GM12875 (cell line): Measurements from ENCODE around the gene RAB27B.

ENCODE experiments used
- H3K4me3 ChIP-seq: one replicate; pipeline ENCODE4 v1.5.1; 2011; ENCODE audit warnings: low read depth, low read length, control low read depth
- TF ChIP-seq, protein P1 (sequence below): IDR thresholded peaks from 2 replicates; pipeline ENCODE4 v1.5.1; 2011; ENCODE audit warnings: low read depth, mild to moderate bottlenecking, control low read depth, inconsistent platforms, low read length, moderate library complexity, borderline replicate concordance; ENCODE audit not compliant: insufficient read depth

Gene RAB27B

DNA sequence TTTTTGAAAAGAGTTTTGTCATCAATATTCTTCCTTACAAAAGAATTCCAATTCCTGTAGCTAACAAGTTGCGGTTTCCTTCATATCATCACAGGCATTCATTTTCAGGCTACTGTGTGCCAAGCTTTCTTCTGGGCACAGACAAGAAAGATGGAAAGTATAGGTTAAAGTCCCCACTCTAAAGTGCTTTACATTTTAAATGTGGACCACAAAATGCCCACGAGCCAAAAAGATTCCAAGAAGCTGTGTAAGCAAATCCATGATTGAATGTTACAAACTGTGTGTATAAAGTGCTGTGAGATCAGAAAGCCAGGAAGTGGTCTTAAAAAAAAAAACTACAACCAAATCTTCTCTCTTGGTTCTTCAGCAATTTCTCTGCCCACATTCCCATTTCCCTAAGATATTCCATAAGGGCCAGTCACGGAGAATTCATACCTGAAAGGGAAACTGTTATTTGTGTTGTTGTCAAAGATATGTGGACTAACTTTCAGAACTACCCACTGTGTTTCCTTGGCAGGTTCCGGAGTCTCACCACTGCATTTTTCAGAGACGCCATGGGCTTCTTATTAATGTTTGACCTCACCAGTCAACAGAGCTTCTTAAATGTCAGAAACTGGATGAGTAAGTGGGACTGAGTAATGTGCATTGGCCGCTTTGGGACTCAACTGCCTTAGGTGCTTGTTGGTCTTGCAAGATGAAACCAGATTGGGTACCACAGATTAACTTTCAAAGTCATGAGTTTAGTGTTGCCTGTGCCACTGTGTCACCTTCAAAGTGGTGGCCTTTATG lies 55.7 kb downstream of the RAB27B start:
- no peak overlapping the region for H3K4me3 ChIP-seq
- TF ChIP-seq, protein P1, sequence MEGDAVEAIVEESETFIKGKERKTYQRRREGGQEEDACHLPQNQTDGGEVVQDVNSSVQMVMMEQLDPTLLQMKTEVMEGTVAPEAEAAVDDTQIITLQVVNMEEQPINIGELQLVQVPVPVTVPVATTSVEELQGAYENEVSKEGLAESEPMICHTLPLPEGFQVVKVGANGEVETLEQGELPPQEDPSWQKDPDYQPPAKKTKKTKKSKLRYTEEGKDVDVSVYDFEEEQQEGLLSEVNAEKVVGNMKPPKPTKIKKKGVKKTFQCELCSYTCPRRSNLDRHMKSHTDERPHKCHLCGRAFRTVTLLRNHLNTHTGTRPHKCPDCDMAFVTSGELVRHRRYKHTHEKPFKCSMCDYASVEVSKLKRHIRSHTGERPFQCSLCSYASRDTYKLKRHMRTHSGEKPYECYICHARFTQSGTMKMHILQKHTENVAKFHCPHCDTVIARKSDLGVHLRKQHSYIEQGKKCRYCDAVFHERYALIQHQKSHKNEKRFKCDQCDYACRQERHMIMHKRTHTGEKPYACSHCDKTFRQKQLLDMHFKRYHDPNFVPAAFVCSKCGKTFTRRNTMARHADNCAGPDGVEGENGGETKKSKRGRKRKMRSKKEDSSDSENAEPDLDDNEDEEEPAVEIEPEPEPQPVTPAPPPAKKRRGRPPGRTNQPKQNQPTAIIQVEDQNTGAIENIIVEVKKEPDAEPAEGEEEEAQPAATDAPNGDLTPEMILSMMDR = no peak

DNA sequence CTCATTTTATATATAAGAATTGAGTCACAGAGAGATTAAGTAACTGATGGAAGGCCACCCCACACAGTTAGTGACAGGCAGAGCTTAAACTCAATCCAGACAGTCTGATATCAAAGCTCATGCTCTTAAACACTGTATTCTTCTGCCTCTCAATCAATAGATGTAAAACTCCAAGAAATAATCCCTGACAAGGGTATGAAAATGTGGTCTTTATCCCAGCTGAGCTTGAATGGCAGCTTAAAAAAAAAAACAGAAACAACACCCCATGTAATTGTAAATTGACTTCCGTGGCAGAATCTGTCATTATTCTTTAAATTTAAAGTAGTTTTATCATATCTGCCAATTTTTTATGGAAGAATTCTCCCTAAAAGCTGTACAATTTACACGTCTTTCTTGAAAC lies 60.1 kb downstream of the RAB27B start:
- TF ChIP-seq, protein P1 = no peak
- no peak overlapping the region for H3K4me3 ChIP-seq

DNA sequence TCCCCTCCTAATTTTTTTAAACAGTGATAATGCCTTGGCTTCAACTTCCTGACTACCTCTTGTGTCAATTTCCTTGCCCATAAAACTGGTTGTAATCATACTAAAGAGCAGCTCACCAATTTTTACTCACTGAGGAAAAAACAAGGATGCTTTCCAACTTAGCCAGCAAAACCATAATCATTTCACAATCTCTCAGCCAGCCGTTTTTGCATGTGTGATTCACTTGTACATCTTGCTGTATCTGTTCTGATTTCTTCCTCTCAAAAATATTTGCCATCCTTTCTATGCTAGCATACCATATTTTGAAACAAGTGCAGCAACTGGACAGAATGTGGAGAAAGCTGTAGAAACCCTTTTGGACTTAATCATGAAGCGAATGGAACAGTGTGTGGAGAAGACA lies 60.7 kb downstream of the RAB27B start:
- TF ChIP-seq, protein P1 = no peak

DNA sequence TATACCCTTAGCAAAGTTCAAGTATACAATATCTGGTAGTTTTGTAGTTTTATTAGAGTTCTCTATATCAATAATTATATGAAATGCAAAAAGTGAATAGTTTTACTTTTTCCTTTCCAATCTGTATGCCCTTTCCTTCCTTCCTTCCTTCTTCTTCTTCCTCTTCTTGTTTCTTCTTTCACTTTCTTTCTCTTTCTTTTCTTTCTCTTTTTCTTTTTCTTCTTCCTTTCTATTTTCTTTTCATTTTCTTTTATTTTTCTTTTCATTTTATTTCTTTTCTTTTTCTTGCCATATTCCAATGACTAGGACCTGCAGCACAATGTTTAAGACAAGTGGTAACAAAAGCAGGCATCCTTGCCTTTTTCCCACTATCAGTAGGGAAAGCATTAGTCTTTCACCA lies 71.2 kb downstream of the RAB27B start:
- no peak overlapping the region for H3K4me3 ChIP-seq
- TF ChIP-seq, protein P1 = no peak

More for the DNA sequence above, 60.7 kb downstream of the RAB27B start:
- H3K4me3 ChIP-seq = no peak overlapping the region

DNA sequence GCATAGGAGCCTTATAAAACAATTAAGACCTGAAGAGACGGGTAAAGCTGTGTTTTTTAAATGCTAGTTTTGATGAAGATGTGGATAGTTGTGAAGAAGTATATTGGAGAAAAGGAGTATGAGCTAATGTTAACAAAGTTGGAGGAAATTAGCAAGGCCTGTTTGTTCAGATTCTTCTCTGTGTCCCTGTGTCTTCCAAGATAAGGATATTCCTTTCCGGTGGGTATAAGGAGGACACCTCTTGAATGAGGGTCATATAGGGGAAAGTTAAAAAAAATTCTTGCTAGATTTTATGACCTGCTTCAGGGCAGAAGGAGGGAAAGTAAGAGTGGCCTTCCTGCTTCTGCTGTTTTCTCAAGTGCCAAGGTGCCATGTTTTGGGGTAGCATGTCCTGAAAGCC lies 72.0 kb downstream of the RAB27B start:
- TF ChIP-seq, protein P1 = no peak
- no peak overlapping the region for H3K4me3 ChIP-seq

DNA sequence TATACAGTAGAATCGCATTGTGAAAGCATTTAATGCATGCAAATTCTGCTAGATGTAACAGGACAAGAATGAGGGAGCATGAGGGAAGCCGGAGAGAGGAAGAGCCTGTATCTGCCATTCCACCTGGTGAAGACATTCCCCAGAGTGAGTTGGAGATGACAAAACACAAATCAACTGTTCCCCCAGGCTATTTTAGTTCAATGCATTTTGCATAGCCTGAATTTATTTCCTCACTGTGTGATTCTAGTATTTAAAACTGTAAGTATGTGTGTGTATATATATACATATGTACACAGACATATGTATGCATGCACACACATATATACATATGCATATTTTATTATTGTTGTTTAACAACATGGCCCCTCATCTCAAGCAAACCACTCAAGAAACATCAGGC lies 76.3 kb downstream of the RAB27B start:
- no peak overlapping the region for H3K4me3 ChIP-seq
- TF ChIP-seq, protein P1 = no peak

DNA sequence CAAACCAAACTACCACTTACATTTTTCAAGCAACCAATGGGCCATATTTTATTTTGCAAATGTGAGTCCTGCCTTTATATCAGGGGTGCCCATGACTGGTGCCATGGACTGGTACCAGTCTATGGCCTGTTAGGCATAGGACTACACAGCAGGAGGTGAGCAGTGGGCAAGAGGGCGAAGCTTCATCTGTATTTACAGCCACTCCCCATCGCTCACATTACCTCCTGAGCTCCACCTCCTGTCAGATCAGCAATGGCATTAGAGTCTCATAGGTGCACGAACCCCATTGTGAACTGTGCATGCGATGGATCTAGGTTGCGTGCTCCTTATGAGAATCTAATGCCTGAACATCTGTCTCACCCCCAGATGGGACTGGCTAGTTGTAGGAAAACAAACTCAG lies 77.4 kb downstream of the RAB27B start:
- H3K4me3 ChIP-seq = no peak overlapping the region
- TF ChIP-seq, protein P1 = no peak
